Measurements from ENCODE around the gene EPS8L1. TPM values are rescaled to one million over a fixed set of nuclear protein-coding genes. Genes with fewer than 3 reads are reported as not detected.
"Not testable (repeated sequence)": the region's sequence is repeated elsewhere in the genome, so short reads cannot be mapped to it uniquely, and the experiment has no call there.

EPS8L1 gene
- total RNA-seq, 1 donor from 2014 or later = 7.9 TPM

DNA sequence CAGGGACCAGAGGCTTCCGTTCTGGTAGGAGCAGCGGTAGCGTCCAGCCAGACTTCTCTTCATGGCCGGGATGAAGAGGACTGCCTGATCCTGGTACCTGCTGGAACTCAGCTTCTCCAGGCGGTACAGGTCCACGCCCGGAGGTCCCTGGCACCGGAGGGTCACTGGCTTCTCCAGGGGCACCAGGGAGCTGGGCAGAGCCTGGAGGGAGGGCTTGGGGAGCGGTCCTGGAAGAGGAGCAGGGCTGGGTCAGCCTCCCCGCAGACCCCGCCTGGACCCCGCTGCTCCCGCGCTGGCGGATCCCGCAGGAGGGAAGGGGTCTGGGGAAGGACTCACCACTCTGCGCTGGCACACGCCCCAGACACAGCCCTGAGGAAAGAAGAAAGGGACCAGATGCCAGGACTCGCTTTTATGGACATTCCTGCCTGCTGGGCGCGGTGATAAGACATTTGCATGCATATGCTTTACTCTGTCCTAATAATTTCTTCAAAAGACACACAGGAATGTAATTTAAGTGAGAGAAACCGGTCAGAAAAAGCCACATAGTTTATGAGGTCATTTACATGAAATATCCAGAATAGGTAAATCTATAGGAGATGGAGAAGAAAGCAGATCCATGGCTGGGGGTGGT, 43.4 kb upstream of the EPS8L1 start:
- no peak overlapping the region for H3K4me3 Mint-ChIP-seq (ENCODE audit: unreplicated experiment)
- no peaks in the 10 kb centered on the region for H3K9me3 Mint-ChIP-seq (ENCODE audit: low read depth)
- no peak overlapping the region for H3K27ac Mint-ChIP-seq (ENCODE audit: unreplicated experiment)
- no peaks in the 10 kb centered on the region for H3K36me3 Mint-ChIP-seq (ENCODE audit: low read depth)
- TF ChIP-seq, protein P1, sequence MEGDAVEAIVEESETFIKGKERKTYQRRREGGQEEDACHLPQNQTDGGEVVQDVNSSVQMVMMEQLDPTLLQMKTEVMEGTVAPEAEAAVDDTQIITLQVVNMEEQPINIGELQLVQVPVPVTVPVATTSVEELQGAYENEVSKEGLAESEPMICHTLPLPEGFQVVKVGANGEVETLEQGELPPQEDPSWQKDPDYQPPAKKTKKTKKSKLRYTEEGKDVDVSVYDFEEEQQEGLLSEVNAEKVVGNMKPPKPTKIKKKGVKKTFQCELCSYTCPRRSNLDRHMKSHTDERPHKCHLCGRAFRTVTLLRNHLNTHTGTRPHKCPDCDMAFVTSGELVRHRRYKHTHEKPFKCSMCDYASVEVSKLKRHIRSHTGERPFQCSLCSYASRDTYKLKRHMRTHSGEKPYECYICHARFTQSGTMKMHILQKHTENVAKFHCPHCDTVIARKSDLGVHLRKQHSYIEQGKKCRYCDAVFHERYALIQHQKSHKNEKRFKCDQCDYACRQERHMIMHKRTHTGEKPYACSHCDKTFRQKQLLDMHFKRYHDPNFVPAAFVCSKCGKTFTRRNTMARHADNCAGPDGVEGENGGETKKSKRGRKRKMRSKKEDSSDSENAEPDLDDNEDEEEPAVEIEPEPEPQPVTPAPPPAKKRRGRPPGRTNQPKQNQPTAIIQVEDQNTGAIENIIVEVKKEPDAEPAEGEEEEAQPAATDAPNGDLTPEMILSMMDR (IDR thresholded peaks at IDR 0.05) = no peak
- DNase-seq (ENCODE audit: low spot score) = no peak
- no peaks in the 10 kb centered on the region for H3K4me1 Mint-ChIP-seq (ENCODE audit: low read depth)
- H3K27me3 Mint-ChIP-seq (ENCODE audit: low read depth) = no peaks in the 10 kb centered on the region

DNA sequence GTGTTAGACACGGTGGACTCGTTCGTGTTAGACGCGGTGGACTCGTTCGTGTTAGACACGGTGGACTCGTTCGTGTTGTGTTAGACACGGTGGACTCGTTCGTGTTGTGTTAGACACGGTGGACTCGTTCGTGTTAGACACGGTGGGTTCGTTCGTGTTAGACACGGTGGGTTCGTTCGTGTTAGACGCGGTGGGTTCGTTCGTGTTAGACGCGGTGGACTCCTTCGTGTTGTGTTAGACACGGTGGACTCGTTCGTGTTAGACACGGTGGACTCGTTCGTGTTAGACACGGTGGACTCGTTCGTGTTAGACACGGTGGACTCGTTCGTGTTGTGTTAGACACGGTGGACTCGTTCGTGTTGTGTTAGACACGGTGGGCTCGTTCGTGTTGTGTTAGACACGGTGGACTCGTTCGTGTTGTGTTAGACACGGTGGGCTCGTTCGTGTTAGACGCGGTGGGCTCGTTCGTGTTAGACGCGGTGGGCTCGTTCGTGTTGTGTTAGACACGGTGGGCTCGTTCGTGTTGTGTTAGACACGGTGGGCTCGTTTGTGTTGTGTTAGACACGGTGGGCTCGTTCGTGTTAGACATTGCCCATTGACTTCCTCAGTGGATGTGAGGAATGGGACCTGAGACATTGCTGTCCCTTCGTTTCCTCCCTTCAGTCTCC, 42.6 kb upstream of the EPS8L1 start:
- H3K27me3 Mint-ChIP-seq (ENCODE audit: low read depth); H3K4me1 Mint-ChIP-seq (ENCODE audit: low read depth); H3K9me3 Mint-ChIP-seq (ENCODE audit: low read depth); H3K36me3 Mint-ChIP-seq (ENCODE audit: low read depth); H3K27ac Mint-ChIP-seq (ENCODE audit: unreplicated experiment); H3K4me3 Mint-ChIP-seq (ENCODE audit: unreplicated experiment): not testable (repeated sequence)
- peak; percentile 92 for DNase-seq (ENCODE audit: low spot score)

DNA sequence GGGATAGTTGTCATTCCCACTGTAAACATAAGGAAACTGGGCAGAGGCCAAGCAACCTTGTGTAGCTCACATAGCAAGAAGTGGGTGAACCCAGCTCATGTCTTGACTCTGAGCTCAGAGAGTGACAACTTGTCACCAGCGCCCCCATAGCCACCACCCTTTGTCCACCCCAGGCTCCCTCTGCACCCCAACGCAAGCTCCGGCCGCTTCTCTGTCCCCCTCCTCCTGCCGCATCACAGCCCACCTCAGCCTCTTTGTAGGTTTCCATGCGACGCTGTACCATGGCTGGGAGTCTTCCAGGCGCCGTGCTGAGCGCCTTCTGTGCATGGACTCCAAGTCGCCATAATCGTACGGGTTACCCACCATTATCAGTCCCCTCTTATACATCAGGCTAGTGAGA, 40.9 kb upstream of the EPS8L1 start:
- Mint-ChIP-seq H3K27me3 (ENCODE audit: low read depth) (no peaks in the 10 kb centered on the region), H3K36me3 (ENCODE audit: low read depth) (peaks cover under 1% of the 10 kb centered on the region), H3K27ac (ENCODE audit: unreplicated experiment) (no peak overlapping the region), H3K9me3 (ENCODE audit: low read depth) (no peaks in the 10 kb centered on the region), H3K4me3 (ENCODE audit: unreplicated experiment) (no peak overlapping the region), H3K4me1 (ENCODE audit: low read depth) (no peaks in the 10 kb centered on the region)
- TF ChIP-seq, protein P1 (IDR thresholded peaks at IDR 0.05) = no peak
- DNase-seq (ENCODE audit: low spot score) = peak; percentile 64

DNA sequence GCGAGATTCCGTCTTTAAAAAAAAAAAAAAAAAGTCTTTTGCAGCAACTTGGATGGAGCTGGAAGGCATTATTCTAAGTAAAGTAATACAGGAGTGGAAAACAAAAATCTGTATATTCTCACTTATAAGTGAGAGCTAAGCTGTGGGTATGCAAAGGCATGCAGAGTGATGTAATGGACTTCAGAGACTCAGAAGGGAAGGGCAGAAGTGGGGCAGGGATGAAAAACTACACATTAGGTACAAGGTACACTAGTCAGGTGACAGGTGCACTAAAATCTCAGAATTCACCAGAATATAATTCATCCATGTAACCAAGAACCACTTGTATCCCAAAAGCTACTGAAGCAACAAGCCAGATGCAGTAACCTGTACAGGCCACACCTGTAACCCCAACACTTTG, 39.6 kb upstream of the EPS8L1 start:
- no peak overlapping the region for H3K4me3 Mint-ChIP-seq (ENCODE audit: unreplicated experiment)
- no peaks in the 10 kb centered on the region for H3K27me3 Mint-ChIP-seq (ENCODE audit: low read depth)
- H3K27ac Mint-ChIP-seq (ENCODE audit: unreplicated experiment) = no peak overlapping the region
- no peak for DNase-seq (ENCODE audit: low spot score)
- H3K4me1 Mint-ChIP-seq (ENCODE audit: low read depth) = no peaks in the 10 kb centered on the region
- TF ChIP-seq, protein P1 (IDR thresholded peaks at IDR 0.05) = no peak
- H3K36me3 Mint-ChIP-seq (ENCODE audit: low read depth) = peaks cover 2% of the 10 kb centered on the region
- no peaks in the 10 kb centered on the region for H3K9me3 Mint-ChIP-seq (ENCODE audit: low read depth)

DNA sequence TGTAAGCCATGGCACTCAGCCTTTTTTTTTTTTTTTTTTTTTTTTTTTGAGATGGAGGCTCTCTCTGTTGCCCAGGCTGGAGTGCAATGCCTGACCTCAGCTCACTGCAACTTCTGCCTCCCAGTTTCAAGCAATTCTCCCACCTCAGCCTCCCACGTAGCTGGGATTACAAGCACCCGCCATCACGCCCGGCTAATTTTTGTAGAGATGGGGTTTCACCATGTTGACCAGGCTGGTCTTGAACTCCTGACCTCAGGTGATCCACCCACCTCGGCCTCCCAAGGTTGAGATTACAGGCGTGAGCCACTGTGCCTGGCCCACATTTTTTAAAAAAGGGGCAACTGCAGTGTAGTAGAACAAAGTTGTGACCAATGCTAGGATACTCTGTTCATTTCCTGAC, 38.1 kb upstream of the EPS8L1 start:
- H3K4me3 Mint-ChIP-seq (ENCODE audit: unreplicated experiment); H3K36me3 Mint-ChIP-seq (ENCODE audit: low read depth); H3K27ac Mint-ChIP-seq (ENCODE audit: unreplicated experiment); H3K27me3 Mint-ChIP-seq (ENCODE audit: low read depth); H3K9me3 Mint-ChIP-seq (ENCODE audit: low read depth); H3K4me1 Mint-ChIP-seq (ENCODE audit: low read depth): not testable (repeated sequence)
- peak; percentile 33 for DNase-seq (ENCODE audit: low spot score)

DNA sequence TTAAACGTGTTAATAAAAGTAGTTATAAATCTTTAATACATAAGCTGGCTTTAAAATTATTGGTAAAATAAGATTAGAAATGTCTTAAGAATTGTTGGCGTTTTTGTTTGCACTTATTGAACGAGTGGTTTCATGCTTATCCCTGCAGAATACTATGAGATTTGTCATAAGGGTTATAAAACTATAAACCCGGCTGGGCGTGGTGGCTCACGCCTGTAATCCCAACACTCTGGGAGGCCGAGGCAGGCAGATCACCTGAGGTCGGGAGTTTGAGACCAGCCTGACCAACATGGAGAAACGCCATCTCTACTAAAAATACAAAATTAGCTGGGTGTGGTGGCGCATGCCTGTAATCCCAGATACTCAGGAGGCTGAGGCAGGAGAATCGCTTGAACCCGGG, 35.0 kb upstream of the EPS8L1 start:
- H3K27me3 Mint-ChIP-seq (ENCODE audit: low read depth); H3K4me3 Mint-ChIP-seq (ENCODE audit: unreplicated experiment); H3K4me1 Mint-ChIP-seq (ENCODE audit: low read depth); H3K27ac Mint-ChIP-seq (ENCODE audit: unreplicated experiment); H3K9me3 Mint-ChIP-seq (ENCODE audit: low read depth): not testable (repeated sequence)
- H3K36me3 Mint-ChIP-seq (ENCODE audit: low read depth) = peaks cover 18% of the 10 kb centered on the region
- DNase-seq (ENCODE audit: low spot score) = peak; percentile 2

DNA sequence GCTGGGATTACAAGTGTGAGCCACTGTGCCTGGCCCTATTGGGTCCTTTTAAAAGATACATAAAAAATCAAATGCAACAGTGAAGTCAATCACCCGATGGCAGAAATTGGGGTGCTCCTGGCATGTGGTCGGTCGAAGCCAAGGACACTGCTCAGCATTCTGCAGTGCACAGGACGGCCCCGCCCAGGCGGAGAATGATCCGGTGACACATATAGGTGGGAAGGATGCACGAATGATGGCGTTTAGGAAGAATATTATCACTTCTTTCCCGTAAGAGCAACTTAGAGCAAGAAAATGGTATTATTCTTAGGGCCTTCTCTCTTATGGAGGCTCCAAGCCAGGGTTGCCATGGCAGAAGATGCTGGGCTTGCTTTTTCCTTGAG, 34.4 kb upstream of the EPS8L1 start:
- no peak overlapping the region for H3K4me3 Mint-ChIP-seq (ENCODE audit: unreplicated experiment)
- H3K27me3 Mint-ChIP-seq (ENCODE audit: low read depth) = no peaks in the 10 kb centered on the region
- TF ChIP-seq, protein P1 (IDR thresholded peaks at IDR 0.05) = no peak
- H3K4me1 Mint-ChIP-seq (ENCODE audit: low read depth) = no peaks in the 10 kb centered on the region
- peak; percentile 59 for DNase-seq (ENCODE audit: low spot score)
- H3K36me3 Mint-ChIP-seq (ENCODE audit: low read depth) = peaks cover 18% of the 10 kb centered on the region
- no peak overlapping the region for H3K27ac Mint-ChIP-seq (ENCODE audit: unreplicated experiment)
- no peaks in the 10 kb centered on the region for H3K9me3 Mint-ChIP-seq (ENCODE audit: low read depth)
